T-helper 17 cell (primary cell): ENCODE results near the gene NUCB1. TPM values are rescaled to one million over a fixed set of nuclear protein-coding genes. Genes with fewer than 3 reads are reported as not detected.
A peak's percentile ranks its signal among the peaks of the same experiment; 100 is the strongest.

ENCODE experiments used
- ATAC-seq: fragments of 150-1000 bp; cut with Tn5 transposase; 2 replicates; pipeline ENCODE4 v1.10.0; 2021; ENCODE audit warnings: mild to moderate bottlenecking, moderate library complexity
- DNase-seq, 3 donors: peaks; one replicate each; pipeline versions ENCODE4 v3.0.0 to v3.0.0-alpha.2; 2020 to 2021
- H3K9me3 ChIP-seq: one replicate; pipeline ENCODE4 v1.7.0; 2013; ENCODE audit warnings: low read length, mild to moderate bottlenecking; ENCODE audit not compliant: control insufficient read depth, poor library complexity, severe bottlenecking
- H3K27ac Mint-ChIP-seq: one replicate; pipeline ENCODE4 v1.8.0; 2022; ENCODE audit warnings: mild to moderate bottlenecking, moderate library complexity, mixed read lengths
- H3K27me3 Mint-ChIP-seq: one replicate; pipeline ENCODE4 v1.8.0; 2022; ENCODE audit warnings: mixed read lengths
- H3K36me3 Mint-ChIP-seq: one replicate; pipeline ENCODE4 v1.8.0; 2022; ENCODE audit warnings: low read depth, mixed read lengths
- H3K4me1 Mint-ChIP-seq: one replicate; pipeline ENCODE4 v1.8.0; 2022; ENCODE audit warnings: mild to moderate bottlenecking, mixed read lengths
- H3K4me3 Mint-ChIP-seq: one replicate; pipeline ENCODE4 v1.8.0; 2022; ENCODE audit warnings: mild to moderate bottlenecking, moderate library complexity, mixed read lengths
- total RNA-seq, 4 donors: library from RNA in 2 of 4; stranded (reverse) in 2 of 4; gene quantifications; one replicate each; pipeline ENCODE4 v1.2.3 and lab custom pipeline; 2022 to 2026

Gene NUCB1
- total RNA-seq, 2 donors from 2014 or later, result 118 to 135 TPM

DNA sequence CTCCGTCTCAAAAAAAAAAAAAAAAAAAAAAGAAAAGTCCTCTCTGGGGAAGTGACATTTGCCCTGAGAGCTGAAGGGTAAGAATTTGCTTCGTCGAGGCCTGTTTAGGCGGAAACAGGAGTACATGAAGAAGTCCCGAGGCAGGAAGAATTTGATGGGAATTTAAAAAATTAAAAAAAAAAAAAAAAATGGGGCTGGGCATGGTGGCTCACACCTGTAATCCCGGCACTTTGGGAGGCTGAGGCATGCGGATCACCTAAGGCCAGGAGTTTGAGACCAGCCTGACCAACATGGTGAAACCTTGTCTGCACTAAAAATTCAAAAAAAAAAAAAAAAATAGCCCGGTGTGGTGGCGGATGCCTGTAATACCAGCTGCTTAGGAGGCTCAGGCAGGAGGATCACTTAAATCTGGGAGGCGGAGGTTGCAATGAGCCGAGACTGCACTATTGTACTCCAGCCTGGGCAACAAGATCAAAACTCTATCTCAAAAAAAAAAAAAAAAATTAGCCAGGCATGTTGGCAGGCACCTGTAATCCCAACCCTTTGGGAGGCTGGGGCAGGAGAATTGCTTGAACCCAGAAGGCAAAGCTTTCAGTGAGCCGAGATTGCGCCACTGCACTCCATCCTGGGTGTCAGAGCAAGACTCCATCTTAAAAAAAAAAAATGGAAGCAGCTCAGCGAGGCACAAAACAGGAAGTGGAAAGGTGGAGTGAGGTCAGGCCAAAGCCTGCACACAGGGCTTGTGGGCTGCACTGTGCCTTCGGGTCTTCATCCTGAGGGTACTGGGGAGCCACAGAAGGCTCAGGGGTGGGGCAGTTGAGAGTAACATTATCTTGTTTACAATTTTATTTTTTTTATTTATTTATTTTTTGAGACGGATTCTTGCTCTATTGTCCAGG is 59.5 kb downstream of the NUCB1 start:
- no peaks in the 10 kb centered on the region for H3K27me3 Mint-ChIP-seq
- no peak overlapping the region for H3K4me3 Mint-ChIP-seq
- peaks cover 49% of the 10 kb centered on the region for H3K4me1 Mint-ChIP-seq
- no peaks in the 10 kb centered on the region for H3K9me3 ChIP-seq
- no peak for DNase-seq
- peak overlapping the region; percentile 47 for H3K27ac Mint-ChIP-seq
- H3K36me3 Mint-ChIP-seq, result peaks cover 2% of the 10 kb centered on the region
- ATAC-seq, result no peak

DNA sequence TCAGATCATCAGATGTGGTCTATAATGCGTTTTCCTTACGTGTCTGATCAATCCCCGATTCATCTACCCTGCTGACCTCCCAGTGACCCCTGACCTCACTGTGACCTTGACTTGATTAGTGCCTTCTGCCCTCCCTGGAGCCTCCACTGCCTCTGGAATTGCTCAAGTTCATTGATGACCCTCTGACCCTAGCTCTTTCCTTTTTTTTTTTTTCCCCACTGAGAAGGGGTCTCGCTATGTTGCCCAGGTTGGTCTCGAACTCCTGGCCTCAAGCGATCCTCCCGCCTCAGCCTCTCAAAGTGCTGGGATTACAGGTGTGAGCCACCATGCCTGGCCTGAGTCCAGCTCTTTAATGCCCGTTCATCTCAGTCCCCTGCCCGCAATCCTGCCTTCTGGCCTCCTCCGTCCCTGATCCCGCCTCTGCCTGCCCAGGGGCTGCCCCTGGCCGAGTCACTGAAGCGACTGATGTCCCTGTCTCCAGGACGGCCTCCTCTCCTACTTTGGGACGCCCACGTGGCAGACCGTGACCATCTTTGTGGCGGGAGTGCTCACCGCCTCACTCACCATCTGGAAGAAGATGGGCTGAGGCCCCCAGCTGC is 61.0 kb downstream of the NUCB1 start:
- ATAC-seq (no peak), DNase-seq (no peak)
- Mint-ChIP-seq H3K27me3 (no peaks in the 10 kb centered on the region), H3K36me3 (peaks cover 2% of the 10 kb centered on the region), H3K27ac (peak overlapping the region; percentile 99), H3K4me3 (peak overlapping the region; percentile 73), H3K4me1 (peaks cover 54% of the 10 kb centered on the region)
- no peaks in the 10 kb centered on the region for H3K9me3 ChIP-seq

DNA sequence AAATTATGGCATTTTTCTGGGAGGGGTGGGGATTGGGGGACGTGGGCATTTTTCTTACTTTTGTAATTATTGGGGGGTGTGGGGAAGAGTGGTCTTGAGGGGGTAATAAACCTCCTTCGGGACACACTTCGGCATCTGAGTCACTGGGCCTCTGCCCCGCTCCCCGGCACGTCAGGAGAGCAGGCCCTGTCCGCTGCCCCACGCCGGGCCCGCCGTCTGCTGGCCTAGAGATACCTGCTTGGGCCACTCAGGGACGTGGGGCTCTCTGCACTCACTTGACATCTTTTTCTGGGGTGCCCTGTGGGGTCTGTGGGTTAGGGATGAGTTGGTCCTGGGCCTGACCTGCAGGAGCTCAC is 61.5 kb downstream of the NUCB1 start:
- H3K9me3 ChIP-seq, result no peaks in the 10 kb centered on the region
- Mint-ChIP-seq H3K4me1 (peaks cover 55% of the 10 kb centered on the region), H3K27me3 (no peaks in the 10 kb centered on the region), H3K4me3 (peak overlapping the region; percentile 63), H3K27ac (peak overlapping the region; percentile 99), H3K36me3 (peaks cover 2% of the 10 kb centered on the region)
- no peak for ATAC-seq
- DNase-seq, result no peak

DNA sequence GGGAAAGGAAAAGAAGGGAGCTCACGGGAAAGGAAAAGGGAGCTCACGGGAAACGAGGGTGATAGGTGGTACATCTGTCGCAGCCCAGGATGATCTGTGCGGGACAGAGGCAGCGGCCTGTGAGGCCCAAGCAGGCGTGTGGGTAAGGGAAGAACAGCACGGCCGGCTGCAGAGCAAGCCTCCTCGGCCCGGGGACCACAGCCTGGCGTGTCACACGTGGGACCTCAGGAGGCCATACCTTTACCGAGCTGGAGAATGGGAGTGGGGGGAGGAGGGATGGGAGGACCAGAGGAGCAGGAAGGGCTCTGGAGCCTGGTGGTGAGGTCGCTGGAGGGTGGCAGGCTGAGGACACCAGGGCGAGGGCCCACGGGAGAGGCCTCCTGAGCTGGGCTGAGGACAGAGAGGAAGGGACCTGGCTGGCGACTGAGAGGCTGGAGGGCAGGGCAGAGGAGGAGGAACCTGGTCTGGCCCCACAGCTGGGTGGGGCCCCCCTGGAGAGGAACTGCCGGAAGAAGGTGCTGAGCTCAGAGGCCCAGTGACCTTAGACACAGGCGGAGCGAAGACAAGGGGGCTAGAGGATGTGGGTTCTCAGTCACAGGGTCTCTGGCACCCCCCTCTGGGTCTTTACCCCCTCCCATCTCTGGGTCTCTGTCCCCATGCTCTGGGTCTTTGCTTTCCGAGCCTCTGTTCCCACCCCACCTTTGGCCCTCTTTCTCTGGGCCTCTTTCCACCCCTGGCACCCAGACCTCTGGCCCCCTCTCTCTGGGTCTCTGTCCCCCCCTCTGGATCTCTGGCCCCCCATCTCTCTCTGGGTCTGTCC is 62.1 kb downstream of the NUCB1 start:
- Mint-ChIP-seq H3K27ac (peak overlapping the region; percentile 99), H3K4me3 (peak overlapping the region; percentile 63), H3K4me1 (peaks cover 51% of the 10 kb centered on the region), H3K36me3 (no peaks in the 10 kb centered on the region), H3K27me3 (no peaks in the 10 kb centered on the region)
- no peaks in the 10 kb centered on the region for H3K9me3 ChIP-seq
- DNase-seq, result no peak
- ATAC-seq, result no peak

DNA sequence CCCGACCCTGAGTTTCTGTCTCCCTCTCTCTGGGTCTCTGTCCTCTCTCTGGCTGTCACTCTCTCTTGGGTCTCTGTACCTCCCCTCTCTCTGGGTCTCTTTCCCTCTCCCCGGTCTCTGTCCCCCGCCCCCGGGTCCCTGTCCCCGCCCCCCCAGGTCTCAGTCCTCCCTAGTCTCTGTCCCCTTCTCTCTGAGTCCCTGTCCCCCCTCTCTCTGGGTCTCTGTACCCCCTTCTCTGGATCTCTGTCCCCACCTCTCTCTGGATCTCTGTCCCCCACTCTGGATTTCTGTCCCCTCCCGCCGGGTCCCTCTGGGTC is 62.7 kb downstream of the NUCB1 start:
- no peaks in the 10 kb centered on the region for H3K9me3 ChIP-seq
- ATAC-seq (no peak), DNase-seq (no peak)
- no peaks in the 10 kb centered on the region for H3K36me3 Mint-ChIP-seq
- H3K27me3 Mint-ChIP-seq, result no peaks in the 10 kb centered on the region
- H3K4me1 Mint-ChIP-seq, result peaks cover 51% of the 10 kb centered on the region
- peak overlapping the region; percentile 99 for H3K27ac Mint-ChIP-seq
- peak overlapping the region; percentile 63 for H3K4me3 Mint-ChIP-seq

DNA sequence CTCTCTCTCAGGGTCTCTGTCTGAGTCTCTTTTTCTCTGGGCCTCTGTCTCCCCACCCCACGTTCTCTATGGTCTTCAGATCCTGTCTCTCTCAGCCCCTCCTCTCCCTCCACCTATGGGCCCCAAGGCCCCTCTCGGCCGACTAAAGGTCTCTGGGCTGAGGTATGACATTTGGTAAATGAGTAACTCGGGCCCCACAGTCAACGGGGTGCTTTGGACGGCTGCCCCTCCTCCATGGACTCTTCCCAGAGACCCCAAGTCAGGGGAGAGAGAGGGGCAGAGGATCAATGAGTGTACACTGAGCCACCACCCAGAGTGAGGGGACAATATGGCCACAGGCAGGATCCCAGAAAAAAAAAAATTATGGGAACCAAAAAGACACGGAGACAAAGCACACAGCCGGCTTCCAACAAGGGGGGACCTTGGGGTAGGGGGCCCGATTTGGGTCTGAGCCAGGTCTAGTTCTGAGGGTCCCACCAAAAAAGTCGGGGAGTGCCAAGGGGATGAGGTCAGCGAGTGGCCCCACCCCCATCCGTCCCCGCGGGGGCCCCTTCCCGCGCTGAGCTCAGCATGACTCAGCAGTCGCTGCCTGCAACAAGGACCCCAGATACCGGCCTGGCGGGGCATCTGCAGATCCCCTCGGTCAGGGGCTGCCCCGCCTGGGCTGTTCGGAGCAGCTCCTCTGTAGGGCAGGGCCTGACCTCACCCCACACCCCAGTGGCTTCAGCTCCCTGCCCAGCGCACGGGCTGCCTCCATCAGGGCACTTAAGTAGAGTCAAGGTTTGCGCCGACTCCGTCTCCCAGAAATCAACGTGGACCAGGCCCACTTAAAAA is 63.5 kb downstream of the NUCB1 start:
- Mint-ChIP-seq H3K4me1 (peaks cover 55% of the 10 kb centered on the region), H3K27me3 (no peaks in the 10 kb centered on the region), H3K27ac (peak overlapping the region; percentile 99), H3K36me3 (peaks cover 2% of the 10 kb centered on the region), H3K4me3 (peak overlapping the region; percentile 99)
- ATAC-seq (no peak), DNase-seq (peak in 2 of 3 donors; percentile 39 to 41)
- no peaks in the 10 kb centered on the region for H3K9me3 ChIP-seq

DNA sequence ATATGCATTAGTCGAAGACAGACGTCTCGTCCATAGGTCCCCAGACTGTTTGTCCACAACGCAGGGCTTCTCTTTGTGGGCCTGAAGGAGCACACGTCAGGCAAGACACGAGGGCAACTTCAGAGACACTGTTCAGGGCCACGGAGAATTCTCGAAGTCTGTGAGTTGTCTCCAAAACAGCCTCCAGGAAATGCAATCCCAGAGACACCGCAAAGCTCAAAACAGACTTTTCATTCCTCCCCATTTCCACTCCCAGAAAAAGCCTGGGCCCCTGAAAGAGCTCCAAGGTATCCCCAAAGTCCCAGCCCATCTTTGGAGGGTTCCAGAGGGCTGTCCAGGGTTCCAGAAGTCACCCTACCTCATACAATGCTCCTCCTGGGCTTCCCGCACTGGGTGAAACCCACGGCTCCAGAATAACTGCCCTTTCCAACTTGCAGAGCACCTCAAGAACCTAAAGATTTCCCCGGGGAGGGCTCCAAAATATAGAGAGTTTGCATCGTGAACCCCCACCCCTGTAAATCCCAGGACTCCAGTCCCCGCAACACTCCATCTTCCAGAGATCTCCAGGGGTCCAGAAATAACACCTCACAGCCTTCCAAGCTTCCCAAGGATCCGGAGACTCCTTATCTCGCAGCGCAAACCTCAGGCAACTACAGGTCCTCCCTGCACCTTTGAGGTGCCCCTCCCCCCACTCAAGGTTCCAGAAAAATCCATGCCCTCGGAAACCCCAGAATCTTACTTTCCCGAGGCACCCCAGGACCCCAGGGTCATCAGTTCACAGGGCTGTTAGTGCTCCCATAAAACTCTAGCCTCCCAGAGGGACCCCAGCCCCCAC is 64.3 kb downstream of the NUCB1 start:
- ATAC-seq (no peak), DNase-seq (no peak)
- no peaks in the 10 kb centered on the region for H3K9me3 ChIP-seq
- Mint-ChIP-seq H3K27ac (peak overlapping the region; percentile 99), H3K36me3 (peaks cover 4% of the 10 kb centered on the region), H3K4me3 (peak overlapping the region; percentile 99), H3K27me3 (no peaks in the 10 kb centered on the region), H3K4me1 (peaks cover 53% of the 10 kb centered on the region)

DNA sequence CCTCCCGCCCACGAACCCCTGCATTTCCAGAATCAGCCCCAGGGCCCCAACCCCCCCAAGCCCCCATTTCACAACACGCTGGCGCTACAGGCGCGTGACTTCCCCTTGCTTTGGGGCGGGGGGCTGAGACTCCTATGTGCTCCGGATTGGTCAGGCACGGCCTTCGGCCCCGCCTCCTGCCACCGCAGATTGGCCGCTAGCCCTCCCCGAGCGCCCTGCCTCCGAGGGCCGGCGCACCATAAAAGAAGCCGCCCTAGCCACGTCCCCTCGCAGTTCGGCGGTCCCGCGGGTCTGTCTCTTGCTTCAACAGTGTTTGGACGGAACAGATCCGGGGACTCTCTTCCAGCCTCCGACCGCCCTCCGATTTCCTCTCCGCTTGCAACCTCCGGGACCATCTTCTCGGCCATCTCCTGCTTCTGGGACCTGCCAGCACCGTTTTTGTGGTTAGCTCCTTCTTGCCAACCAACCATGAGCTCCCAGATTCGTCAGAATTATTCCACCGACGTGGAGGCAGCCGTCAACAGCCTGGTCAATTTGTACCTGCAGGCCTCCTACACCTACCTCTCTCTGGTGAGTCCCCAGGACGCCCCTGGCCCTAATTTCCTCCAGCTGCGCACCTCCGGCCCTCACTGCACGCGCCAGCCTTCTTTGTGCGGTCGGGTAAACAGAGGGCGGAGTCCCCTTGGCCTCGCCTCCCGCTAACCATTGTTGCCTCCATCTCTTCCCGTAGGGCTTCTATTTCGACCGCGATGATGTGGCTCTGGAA is 65.1 kb downstream of the NUCB1 start, which contains the start of gene FTL:
Gene FTL, plus strand, starts transcription at position 270 of the 766 bp plus-strand sequence. Its CDS starts 199 bp downstream, at position 469.
- peaks cover 53% of the 10 kb centered on the region for H3K4me1 Mint-ChIP-seq

DNA sequence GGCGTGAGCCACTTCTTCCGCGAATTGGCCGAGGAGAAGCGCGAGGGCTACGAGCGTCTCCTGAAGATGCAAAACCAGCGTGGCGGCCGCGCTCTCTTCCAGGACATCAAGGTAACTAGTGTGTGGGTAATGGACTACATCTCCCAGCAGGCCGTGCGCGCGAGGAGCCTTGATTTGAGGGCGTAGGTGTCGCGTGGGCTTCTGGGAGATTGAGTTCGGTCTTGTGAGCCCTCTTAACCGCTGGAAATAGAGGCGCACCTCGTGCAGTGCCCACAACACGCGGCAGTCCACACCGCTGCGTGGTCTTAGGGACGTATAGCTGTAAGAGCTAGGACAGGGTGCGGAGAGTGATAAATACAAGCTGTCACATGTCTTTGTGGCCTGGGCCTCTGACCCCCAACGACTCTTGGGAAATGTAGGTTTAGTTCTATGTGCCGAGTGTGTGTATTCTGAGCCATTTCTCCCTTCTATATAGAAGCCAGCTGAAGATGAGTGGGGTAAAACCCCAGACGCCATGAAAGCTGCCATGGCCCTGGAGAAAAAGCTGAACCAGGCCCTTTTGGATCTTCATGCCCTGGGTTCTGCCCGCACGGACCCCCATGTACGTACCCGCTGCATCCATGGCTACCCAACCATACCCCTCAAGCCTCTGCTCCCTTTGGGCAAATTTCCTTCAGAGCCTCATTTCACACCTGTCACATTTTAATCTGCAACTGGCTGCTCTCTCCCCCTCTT is 65.9 kb downstream of the NUCB1 start:
- peaks cover 4% of the 10 kb centered on the region for H3K36me3 Mint-ChIP-seq

More for the DNA sequence above, 65.1 kb downstream of the NUCB1 start, which contains the start of gene FTL:
- Mint-ChIP-seq H3K27me3 (no peaks in the 10 kb centered on the region), H3K27ac (peak within 1 kb of the TSS; percentile 99), H3K4me3 (peak within 1 kb of the TSS; percentile 99), H3K36me3 (peaks cover 4% of the 10 kb centered on the region)
- H3K9me3 ChIP-seq, result no peaks in the 10 kb centered on the region
- DNase-seq (peak; percentile 72 to 77 (median 73)), ATAC-seq (peak; percentile 79)

DNA sequence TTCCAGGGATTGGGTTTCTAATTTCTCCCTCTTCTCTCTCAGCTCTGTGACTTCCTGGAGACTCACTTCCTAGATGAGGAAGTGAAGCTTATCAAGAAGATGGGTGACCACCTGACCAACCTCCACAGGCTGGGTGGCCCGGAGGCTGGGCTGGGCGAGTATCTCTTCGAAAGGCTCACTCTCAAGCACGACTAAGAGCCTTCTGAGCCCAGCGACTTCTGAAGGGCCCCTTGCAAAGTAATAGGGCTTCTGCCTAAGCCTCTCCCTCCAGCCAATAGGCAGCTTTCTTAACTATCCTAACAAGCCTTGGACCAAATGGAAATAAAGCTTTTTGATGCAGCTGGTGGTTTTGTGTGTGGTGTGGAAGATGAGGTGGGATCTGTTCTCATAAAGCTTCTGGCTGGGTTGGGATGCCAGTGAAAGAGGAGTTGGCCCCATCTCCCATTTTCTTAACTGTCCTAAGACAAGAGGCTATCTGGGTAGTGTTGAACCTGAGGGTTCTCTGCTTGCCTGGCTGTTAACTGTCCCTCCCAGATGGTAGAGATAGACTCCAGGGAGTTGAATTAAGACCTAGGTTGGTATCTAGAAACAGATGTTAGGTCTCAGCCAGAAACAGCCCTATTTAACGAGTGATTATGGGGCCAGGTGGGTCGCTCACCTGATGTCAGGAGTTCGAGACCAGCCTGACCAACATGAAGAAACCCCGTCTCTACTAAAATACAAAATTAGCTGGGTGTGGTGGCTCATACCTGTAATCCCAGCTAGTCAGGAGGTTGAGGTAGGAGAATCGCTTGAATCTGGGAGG is 66.6 kb downstream of the NUCB1 start:
- Mint-ChIP-seq H3K27ac (no peak overlapping the region), H3K4me1 (peaks cover 53% of the 10 kb centered on the region), H3K27me3 (no peaks in the 10 kb centered on the region), H3K4me3 (peak overlapping the region; percentile 99), H3K36me3 (peaks cover 4% of the 10 kb centered on the region)
- ATAC-seq (no peak), DNase-seq (no peak)
- no peaks in the 10 kb centered on the region for H3K9me3 ChIP-seq

More for the DNA sequence above, 65.9 kb downstream of the NUCB1 start:
- Mint-ChIP-seq H3K4me3 (peak overlapping the region; percentile 99), H3K27me3 (no peaks in the 10 kb centered on the region), H3K27ac (peak overlapping the region; percentile 99), H3K4me1 (peaks cover 56% of the 10 kb centered on the region)
- ATAC-seq (peak; percentile 84), DNase-seq (peak; percentile 71 to 80 (median 78))
- no peaks in the 10 kb centered on the region for H3K9me3 ChIP-seq
